ENCODE results near the gene CNTRL. TPM values are rescaled to one million over a fixed set of nuclear protein-coding genes. Genes with fewer than 3 reads are reported as not detected.

Gene CNTRL
- polyA plus RNA-seq, 3 donors from 2014 or later = 0.17 to 17.6 (median 7.6) TPM

DNA sequence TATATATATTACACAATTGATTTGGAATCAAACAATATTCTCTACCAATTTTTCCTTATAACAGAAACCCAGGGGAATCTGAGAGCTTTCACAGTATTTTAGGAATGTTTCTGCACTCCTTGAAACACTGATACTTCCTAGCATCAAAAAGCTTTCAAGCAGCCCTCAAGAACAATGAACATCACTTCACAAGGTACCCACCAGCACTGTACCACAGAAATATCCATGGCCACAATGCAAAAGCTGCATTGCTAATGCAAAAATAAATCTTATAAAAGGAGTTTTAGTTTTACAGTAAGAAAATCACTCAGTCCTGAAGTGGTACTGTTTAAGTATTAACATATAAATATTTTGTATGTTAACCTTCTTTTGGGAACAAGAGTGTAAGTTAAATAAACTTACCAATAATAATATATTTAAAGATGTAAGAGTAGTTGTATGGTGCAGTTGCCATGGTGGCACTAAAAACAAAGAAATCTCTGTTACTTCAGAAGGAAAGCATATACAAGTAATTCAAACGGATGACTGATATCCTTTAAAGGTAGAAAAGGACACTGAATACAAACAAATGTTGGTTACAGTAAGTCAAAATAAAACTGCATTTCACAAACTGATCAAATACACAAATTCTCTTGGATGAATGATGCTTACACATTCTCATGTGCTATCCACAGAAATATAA is 118.3 kb downstream of the CNTRL start:
- no peaks in the 10 kb centered on the region for H3K9me3 Mint-ChIP-seq
- no peaks in the 10 kb centered on the region for H3K36me3 Mint-ChIP-seq
- no peak for DNase-seq
- H3K27me3 Mint-ChIP-seq (ENCODE audit: low read depth in 3 of 3) = no peaks in the 10 kb centered on the region
- peak overlapping the region in 2 of 6 donors; percentile 6 to 24 for H3K27ac Mint-ChIP-seq
- peak overlapping the region in 2 of 5 donors; percentile 19 to 30 for H3K4me3 Mint-ChIP-seq
- H3K4me1 Mint-ChIP-seq = peaks cover 83 to 100% of the 10 kb centered on the region in 2 donors

DNA sequence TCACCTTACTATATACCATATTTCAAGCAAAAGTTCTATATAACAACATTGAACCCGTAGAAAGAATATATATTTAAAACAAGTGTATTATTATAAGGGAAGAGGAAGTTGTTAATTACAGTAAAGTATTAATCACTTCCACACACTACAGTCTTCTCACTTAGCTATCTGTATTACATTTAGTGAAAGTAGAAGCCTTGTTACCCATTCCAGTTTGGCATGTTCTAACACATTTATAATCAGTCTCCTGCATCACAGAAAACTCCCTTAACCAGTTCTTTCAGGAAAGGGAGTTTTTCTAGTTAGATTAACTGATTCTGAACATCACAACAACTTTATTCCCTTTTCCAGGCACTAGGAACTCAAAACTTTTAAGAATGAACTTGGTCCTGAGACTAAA is 120.0 kb downstream of the CNTRL start:
- Mint-ChIP-seq H3K9me3 (no peaks in the 10 kb centered on the region), H3K4me1 (peaks cover 88 to 100% of the 10 kb centered on the region in 2 donors), H3K27ac (peak overlapping the region in 1 of 6 donors; percentile 8), H3K27me3 (ENCODE audit: low read depth in 3 of 3) (no peaks in the 10 kb centered on the region), H3K4me3 (peak overlapping the region in 2 of 5 donors; percentile 26 to 56), H3K36me3 (no peaks in the 10 kb centered on the region)
- DNase-seq = no peak

DNA sequence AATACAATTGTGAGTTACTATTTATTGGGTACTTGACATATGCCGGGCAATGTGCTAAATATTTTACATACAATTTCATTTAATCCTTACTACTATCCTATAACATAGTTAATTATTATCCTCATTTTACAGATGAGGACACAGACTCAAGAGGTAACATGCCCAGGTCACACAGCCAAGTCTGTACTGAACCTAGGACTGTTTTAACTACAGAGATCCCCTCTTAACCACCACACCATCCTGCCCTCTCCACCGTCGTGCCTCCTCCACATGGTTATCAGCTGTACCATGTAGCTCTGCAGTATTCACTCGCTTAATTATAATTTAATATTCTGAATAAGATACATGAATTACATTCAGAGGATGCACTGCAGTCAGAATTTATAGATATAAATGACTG is 121.6 kb downstream of the CNTRL start:
- peak overlapping the region; percentile 18 to 72 (median 50) for H3K4me3 Mint-ChIP-seq
- peaks cover 0 to 7% (median 4%) of the 10 kb centered on the region in 3 donors for H3K27me3 Mint-ChIP-seq (ENCODE audit: low read depth in 3 of 3)
- no peaks in the 10 kb centered on the region for H3K36me3 Mint-ChIP-seq
- H3K4me1 Mint-ChIP-seq = peaks cover 85 to 95% of the 10 kb centered on the region in 2 donors
- DNase-seq = no peak
- H3K27ac Mint-ChIP-seq = peak overlapping the region in 2 of 6 donors; percentile 67 to 73
- no peaks in the 10 kb centered on the region for H3K9me3 Mint-ChIP-seq

DNA sequence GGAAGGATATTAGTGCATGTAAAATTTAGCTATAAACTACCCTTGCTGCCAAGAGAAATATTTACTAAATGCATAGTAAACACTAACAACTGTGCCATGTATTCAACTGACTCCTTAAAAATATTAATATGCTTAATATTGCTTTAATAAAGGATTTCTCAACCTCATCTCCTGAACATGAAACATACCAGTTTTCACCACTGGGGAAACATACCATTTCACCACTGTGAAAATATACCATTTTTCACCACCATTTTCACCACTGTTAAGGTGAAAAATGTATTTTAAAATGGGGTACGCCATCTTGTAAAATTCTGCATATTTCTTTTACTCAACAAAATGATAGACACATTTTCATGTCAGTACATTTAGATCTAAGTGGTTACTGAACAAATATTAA is 122.4 kb downstream of the CNTRL start:
- Mint-ChIP-seq H3K4me1 (peaks cover 86 to 92% of the 10 kb centered on the region in 2 donors), H3K27me3 (ENCODE audit: low read depth in 3 of 3) (peaks cover 6 to 13% (median 10%) of the 10 kb centered on the region in 3 donors), H3K4me3 (peak overlapping the region; percentile 3 to 94 (median 65)), H3K27ac (peak overlapping the region in 1 of 6 donors; percentile 47), H3K9me3 (no peaks in the 10 kb centered on the region), H3K36me3 (no peaks in the 10 kb centered on the region)
- DNase-seq = no peak

DNA sequence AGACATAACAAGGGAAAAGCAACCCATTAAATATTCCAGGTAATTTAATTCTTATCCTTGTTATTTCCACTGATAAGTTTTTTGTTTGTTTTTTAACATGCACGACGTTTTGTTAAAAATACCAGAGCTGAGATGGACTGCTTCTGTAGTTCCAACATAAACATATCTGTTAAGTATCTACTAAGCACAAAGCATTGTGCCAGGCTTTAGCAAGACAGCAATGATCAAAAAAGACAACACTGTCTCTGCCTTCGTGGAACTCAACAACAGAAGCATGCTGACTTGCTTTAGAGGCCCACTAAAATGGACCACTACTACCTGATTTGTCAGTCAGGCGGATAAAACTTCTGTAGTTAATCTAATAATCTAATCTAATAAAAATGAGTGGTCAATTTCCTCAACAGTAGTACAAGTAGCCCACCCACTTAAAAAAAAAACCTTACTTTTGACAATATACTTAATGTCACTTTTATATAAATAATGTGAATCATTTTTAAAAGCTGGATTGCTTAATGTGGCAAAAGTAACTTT is 123.8 kb downstream of the CNTRL start:
- H3K36me3 Mint-ChIP-seq = no peaks in the 10 kb centered on the region
- no peaks in the 10 kb centered on the region for H3K9me3 Mint-ChIP-seq
- peak overlapping the region in 4 of 6 donors; percentile 51 to 94 (median 88) for H3K27ac Mint-ChIP-seq
- peaks cover 80 to 82% of the 10 kb centered on the region in 2 donors for H3K4me1 Mint-ChIP-seq
- H3K4me3 Mint-ChIP-seq = peak overlapping the region; percentile 18 to 96 (median 94)
- H3K27me3 Mint-ChIP-seq (ENCODE audit: low read depth in 3 of 3) = peaks cover 6 to 13% (median 11%) of the 10 kb centered on the region in 3 donors
- no peak for DNase-seq

DNA sequence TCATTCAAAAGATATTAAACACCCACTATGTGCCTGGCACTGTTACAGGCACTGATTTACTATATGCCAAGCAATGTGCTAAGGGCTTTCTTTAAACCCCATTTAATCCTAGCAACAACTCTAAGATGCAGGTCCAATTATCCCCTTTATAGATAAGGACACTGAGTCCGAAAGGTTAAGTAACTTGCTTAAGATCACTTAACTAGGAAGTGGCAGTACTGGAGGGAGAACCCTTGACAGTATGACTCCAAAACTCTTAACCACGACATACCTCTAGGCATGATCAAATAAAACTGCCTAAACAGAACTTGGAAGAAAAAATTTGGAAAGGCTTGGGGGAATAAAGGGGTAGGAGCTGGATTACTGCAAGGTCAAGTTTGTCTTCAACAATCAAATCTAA is 125.2 kb downstream of the CNTRL start:
- DNase-seq = no peak
- peaks cover 6 to 13% (median 11%) of the 10 kb centered on the region in 3 donors for H3K27me3 Mint-ChIP-seq (ENCODE audit: low read depth in 3 of 3)
- H3K9me3 Mint-ChIP-seq = no peaks in the 10 kb centered on the region
- peak overlapping the region; percentile 93 to 96 (median 95) for H3K4me3 Mint-ChIP-seq
- H3K4me1 Mint-ChIP-seq = peaks cover 68 to 69% of the 10 kb centered on the region in 2 donors
- H3K36me3 Mint-ChIP-seq = no peaks in the 10 kb centered on the region
- H3K27ac Mint-ChIP-seq = peak overlapping the region; percentile 90 to 97 (median 93)

DNA sequence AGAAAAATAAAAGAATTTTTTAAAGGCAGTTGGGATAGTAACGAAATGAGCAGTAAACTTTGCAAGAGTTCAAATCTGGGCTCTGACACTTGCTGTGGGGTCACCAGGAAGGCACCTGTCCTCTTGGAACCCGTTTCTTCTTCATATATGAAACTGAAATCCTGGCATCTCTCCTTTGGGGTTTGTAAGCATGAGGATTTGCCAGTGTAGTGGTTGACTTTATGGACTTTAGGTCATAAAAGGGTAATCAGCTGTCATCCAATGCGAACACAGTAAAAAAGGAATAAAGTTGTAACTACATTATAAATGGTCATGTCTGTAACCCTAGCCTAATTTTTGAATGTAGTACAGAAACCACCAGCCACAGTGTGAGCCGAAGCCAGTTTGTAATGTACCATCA is 125.6 kb downstream of the CNTRL start:
- peak in 1 of 3 donors; percentile 11 for DNase-seq
- no peaks in the 10 kb centered on the region for H3K9me3 Mint-ChIP-seq
- peaks cover 63 to 65% of the 10 kb centered on the region in 2 donors for H3K4me1 Mint-ChIP-seq
- H3K4me3 Mint-ChIP-seq = peak overlapping the region; percentile 93 to 96 (median 95)
- H3K27me3 Mint-ChIP-seq (ENCODE audit: low read depth in 3 of 3) = peaks cover 6 to 13% (median 11%) of the 10 kb centered on the region in 3 donors
- peaks cover 0 to 3% (median 0%) of the 10 kb centered on the region in 3 donors for H3K36me3 Mint-ChIP-seq
- H3K27ac Mint-ChIP-seq = peak overlapping the region; percentile 90 to 97 (median 93)

DNA sequence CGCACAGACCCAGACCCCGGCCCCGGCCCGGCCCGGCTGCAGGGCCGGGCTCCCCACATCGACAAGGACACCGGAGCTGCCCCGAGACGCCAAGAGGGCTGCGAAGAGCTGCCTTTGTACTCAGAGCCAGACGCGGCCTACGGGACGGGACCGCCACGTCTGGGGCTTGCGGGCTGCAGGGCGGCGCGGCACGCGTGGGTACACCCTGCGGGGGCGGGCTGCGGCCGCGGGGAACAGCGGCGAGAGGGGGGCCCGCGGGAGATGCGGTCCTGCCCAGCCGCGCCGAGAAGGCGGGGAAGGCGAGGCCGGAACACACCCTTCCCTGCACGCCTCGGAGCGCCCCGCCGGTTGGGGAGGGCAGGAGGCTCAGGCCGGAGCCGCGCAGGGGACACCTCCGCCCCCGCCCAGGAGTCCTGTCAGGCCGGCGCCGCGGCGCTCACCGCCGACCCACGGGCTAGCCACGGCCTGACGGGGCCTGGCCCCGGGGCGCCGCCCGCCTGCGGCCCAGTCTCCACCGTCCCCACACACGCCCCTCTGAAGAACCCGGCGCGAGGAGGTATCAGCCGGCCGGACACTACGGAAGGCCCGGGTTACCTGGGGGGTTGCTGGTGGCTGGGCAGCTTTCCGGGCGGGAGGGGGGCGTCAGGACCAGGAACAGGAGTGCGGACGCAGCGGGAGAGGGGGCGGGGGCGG is 126.4 kb downstream of the CNTRL start:
- Mint-ChIP-seq H3K9me3 (no peaks in the 10 kb centered on the region), H3K4me1 (peaks cover 55 to 56% of the 10 kb centered on the region in 2 donors), H3K27ac (peak overlapping the region; percentile 92 to 97 (median 94)), H3K27me3 (ENCODE audit: low read depth in 3 of 3) (peaks cover 6 to 13% (median 11%) of the 10 kb centered on the region in 3 donors), H3K4me3 (peak overlapping the region; percentile 93 to 99 (median 96)), H3K36me3 (peaks cover 0 to 4% (median 0%) of the 10 kb centered on the region in 3 donors)
- peak; percentile 71 to 73 (median 71) for DNase-seq

DNA sequence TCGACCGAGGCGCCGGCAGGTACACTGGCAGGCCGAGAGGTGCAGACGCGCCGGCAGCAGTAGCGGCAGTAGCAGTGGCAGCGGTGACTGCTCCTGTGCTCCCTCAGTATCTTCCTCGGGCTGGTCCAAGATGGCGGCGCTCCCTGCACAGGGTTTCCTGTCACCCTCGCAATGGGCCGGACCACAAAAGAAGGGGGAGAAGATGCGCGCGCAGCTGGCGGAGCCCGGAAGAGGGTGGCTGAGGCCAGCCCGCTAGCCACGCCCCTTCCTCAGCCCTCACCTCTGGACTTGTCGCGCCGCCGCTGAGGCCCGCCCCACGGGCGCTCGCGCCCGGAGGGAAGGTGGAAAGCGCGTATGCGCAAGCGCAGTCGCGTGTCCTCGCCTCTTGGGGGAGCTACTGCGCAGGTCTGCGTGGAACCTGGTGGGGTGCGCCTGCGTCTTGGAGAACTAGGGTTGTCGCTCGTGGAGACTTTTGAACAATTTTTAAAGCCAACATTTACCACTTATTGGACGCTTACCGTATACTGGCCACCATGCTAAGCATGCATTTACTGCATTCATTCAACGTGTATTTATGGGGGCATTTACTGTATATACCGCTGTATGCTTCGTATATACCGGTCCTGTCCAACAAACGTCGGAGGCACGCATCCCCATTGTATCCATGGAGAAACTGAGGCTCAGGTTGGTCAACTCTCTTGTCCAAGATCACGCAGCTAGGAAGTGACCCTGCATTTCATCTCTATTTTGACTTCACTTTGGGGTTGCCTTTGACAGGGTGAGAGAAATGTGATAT is 127.2 kb downstream of the CNTRL start, which contains the start of gene RAB14:
Gene RAB14 (minus strand): TSS at position 132 of the 796 bp plus-strand sequence. CDS start 8,457 bp downstream, outside the sequence.
- peak within 1 kb of the TSS; percentile 92 to 97 (median 94) for H3K27ac Mint-ChIP-seq
- peak; percentile 100 for DNase-seq
- H3K4me3 Mint-ChIP-seq = peak within 1 kb of the TSS; percentile 93 to 99 (median 96)
- H3K36me3 Mint-ChIP-seq = peaks cover 0 to 4% (median 0%) of the 10 kb centered on the region in 3 donors
- no peaks in the 10 kb centered on the region for H3K9me3 Mint-ChIP-seq
- H3K27me3 Mint-ChIP-seq (ENCODE audit: low read depth in 3 of 3) = peaks cover 6 to 13% (median 11%) of the 10 kb centered on the region in 3 donors
- H3K4me1 Mint-ChIP-seq = peaks cover 52 to 53% of the 10 kb centered on the region in 2 donors

DNA sequence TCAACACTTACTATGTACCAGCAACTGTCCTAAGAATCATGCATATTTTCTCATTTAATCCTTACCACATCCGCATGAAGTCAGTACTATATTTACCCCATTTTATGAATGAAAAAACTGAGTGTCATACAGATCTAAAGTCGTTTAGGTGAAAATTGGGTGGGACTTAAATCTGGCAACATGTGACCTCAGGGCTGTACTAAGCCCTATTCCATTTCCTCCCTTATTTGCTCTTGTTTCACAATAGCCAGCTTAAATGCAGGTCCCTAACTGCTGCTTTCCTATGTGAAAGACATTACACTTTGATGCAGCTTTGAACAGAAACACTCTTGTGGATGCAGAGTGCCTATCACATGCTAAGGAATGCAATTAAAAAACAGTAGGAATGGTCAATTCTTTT is 129.4 kb downstream of the CNTRL start:
- DNase-seq = no peak
- Mint-ChIP-seq H3K4me1 (peaks cover 44 to 49% of the 10 kb centered on the region in 2 donors), H3K36me3 (peaks cover 0 to 4% (median 0%) of the 10 kb centered on the region in 3 donors), H3K27me3 (ENCODE audit: low read depth in 3 of 3) (peaks cover 6 to 13% (median 11%) of the 10 kb centered on the region in 3 donors), H3K27ac (no peak overlapping the region), H3K4me3 (peak overlapping the region in 1 of 5 donors; percentile 8), H3K9me3 (no peaks in the 10 kb centered on the region)

DNA sequence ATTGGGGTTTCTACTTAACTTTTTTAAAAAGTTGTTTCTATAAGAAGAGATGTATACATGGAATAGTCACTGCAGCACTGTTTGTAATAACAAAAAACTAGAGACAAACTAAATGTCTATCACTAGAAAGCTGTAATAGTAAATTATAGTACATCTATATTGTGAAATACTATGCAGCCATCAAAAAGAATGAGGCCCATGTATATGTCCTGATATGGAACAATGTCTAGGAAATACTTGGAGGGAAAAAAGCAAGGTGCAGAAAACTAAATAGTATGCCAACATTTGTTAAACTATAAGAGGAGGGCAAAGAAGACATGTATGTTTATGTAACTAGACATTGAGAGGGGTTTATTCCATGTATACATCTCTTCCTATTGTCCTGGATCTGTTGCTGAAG is 129.9 kb downstream of the CNTRL start:
- peaks cover 0 to 4% (median 0%) of the 10 kb centered on the region in 3 donors for H3K36me3 Mint-ChIP-seq
- no peak overlapping the region for H3K4me3 Mint-ChIP-seq
- no peak for DNase-seq
- no peak overlapping the region for H3K27ac Mint-ChIP-seq
- H3K27me3 Mint-ChIP-seq (ENCODE audit: low read depth in 3 of 3) = peaks cover 6 to 13% (median 11%) of the 10 kb centered on the region in 3 donors
- H3K9me3 Mint-ChIP-seq = no peaks in the 10 kb centered on the region
- peaks cover 39 to 44% of the 10 kb centered on the region in 2 donors for H3K4me1 Mint-ChIP-seq

DNA sequence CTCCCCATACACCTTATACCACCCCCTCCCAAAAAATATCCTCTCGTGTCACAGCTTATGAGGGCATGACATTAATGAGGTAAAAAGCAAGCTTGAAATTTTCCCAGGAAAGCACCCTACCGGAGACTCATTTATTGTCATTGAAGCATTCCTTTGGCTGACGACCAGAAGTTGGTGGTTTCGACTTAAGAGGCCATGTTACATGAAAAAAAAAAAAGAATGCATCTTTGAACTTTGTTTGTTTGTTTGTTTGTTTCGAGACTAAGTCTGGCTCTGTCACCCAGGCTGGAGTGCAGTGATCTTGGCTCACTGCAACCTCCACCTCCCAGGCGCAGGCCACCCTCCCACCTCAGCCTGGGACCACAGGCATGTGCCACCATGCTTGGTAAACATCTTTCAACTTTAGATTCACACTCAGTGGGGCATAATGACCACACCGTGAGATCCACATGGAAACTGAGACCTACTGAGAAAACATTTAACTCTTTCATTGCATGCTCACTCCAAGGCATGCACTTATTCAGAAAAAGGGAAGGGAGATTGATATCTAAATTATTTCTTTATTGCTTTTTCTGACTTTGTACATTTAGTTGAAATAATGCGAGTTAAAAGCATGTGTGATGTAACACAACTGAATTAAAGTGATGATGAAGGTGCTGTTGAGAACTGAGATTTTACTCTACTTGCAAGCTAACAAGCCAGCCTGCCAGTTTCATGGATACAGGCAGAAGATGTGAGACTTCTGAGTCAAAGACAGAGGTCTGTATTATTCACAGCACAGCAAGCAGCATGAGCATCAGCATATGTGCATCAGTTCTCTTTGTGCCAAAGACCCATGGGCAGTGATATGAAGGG is 132.0 kb downstream of the CNTRL start:
- Mint-ChIP-seq H3K27ac (no peak overlapping the region), H3K4me3 (no peak overlapping the region), H3K9me3 (no peaks in the 10 kb centered on the region), H3K36me3 (peaks cover 0 to 4% (median 4%) of the 10 kb centered on the region in 3 donors), H3K4me1 (peaks cover 25 to 31% of the 10 kb centered on the region in 2 donors), H3K27me3 (ENCODE audit: low read depth in 3 of 3) (peaks cover 2 to 5% (median 3%) of the 10 kb centered on the region in 3 donors)
- no peak for DNase-seq

Data from immature natural killer cell (primary cell).